ENCODE data around the gene MTUS2. TPM values are rescaled to one million over a fixed set of nuclear protein-coding genes. Genes with fewer than 3 reads are reported as not detected.

Gene MTUS2
- total RNA-seq, 1 experiment from 2014 or later = 0.11 TPM

GRCh38 chr13:28978574-28978973 lies 158.4 kb downstream of the MTUS2 start:
- Histone ChIP-seq H3K27ac (ENCODE audit: low read depth, low read length, poor library complexity, severe bottlenecking) (no peak overlapping the region), H3K9me3 (ENCODE audit: low read depth, low read length, poor library complexity, severe bottlenecking) (no peaks in the 10 kb centered on the region), H3K27me3 (replicated peaks; ENCODE audit: insufficient read depth, low read depth, low read length, poor library complexity) (peaks cover 38% of the 10 kb centered on the region), H3K36me3 (ENCODE audit: insufficient read depth, low read length, poor library complexity, severe bottlenecking) (no peaks in the 10 kb centered on the region), H3K4me1 (ENCODE audit: insufficient read depth, low read length, poor library complexity, severe bottlenecking) (no peaks in the 10 kb centered on the region), H3K4me3 (ENCODE audit: low read depth, low read length, poor library complexity, severe bottlenecking) (no peak overlapping the region)
- POLR2A ChIA-PET (ENCODE audit: low non-redundant PET) = no interaction called here
- intact Hi-C loops (cut with micrococcal nuclease; ENCODE audit: unreplicated experiment) = no loop called here
- TF ChIP-seq CTCF (conservative IDR thresholded peaks at IDR 0.05; ENCODE audit: low read depth, low read length) (no peak), EZH2 (IDR thresholded peaks at IDR 0.05; ENCODE audit: borderline replicate concordance, low read depth, low read length, poor library complexity, severe bottlenecking) (no peak)
- CTCF ChIA-PET = no interaction called here
- no peak for DNase-seq (ENCODE audit: low spot score)
- no TSS peak for BruUV-seq (replicated peaks)

- no peak overlapping the region for H3K27ac ChIP-seq (ENCODE audit: low read depth, low read length, poor library complexity, severe bottlenecking)
- H3K27me3 ChIP-seq (replicated peaks; ENCODE audit: insufficient read depth, low read depth, low read length, poor library complexity) = peaks cover 19% of the 10 kb centered on the region
- no peaks in the 10 kb centered on the region for H3K9me3 ChIP-seq (ENCODE audit: low read depth, low read length, poor library complexity, severe bottlenecking)
- TF ChIP-seq CTCF (conservative IDR thresholded peaks at IDR 0.05; ENCODE audit: low read depth, low read length) (no peak), EZH2 (IDR thresholded peaks at IDR 0.05; ENCODE audit: borderline replicate concordance, low read depth, low read length, poor library complexity, severe bottlenecking) (no peak)
- ChIA-PET POLR2A (ENCODE audit: low non-redundant PET) (no interaction called here), CTCF (interaction anchor here (0.6 kb wide), 1 partner anchor 1666 kb away, joined by 4 read pairs; no protein-coding TSS in a partner anchor)
- no peaks in the 10 kb centered on the region for H3K36me3 ChIP-seq (ENCODE audit: insufficient read depth, low read length, poor library complexity, severe bottlenecking)
- H3K4me1 ChIP-seq (ENCODE audit: insufficient read depth, low read length, poor library complexity, severe bottlenecking) = no peaks in the 10 kb centered on the region
- intact Hi-C loops (cut with micrococcal nuclease; ENCODE audit: unreplicated experiment) = no loop called here
- no TSS peak for BruUV-seq (replicated peaks)
- H3K4me3 ChIP-seq (ENCODE audit: low read depth, low read length, poor library complexity, severe bottlenecking) = no peak overlapping the region
- DNase-seq (ENCODE audit: low spot score) = no peak
Measured at GRCh38 chr13:28981530-28981929, 161.4 kb downstream of the MTUS2 start.

- CTCF ChIA-PET = no interaction called here
- POLR2A ChIA-PET (ENCODE audit: low non-redundant PET) = no interaction called here
- intact Hi-C loops (cut with micrococcal nuclease; ENCODE audit: unreplicated experiment) = no loop called here
- BruUV-seq (replicated peaks) = no TSS peak
- no peak for TF ChIP-seq CTCF (conservative IDR thresholded peaks at IDR 0.05; ENCODE audit: low read depth, low read length)
- no peak for TF ChIP-seq EZH2 (IDR thresholded peaks at IDR 0.05; ENCODE audit: borderline replicate concordance, low read depth, low read length, poor library complexity, severe bottlenecking)
- Histone ChIP-seq H3K27me3 (replicated peaks; ENCODE audit: insufficient read depth, low read depth, low read length, poor library complexity) (peaks cover 5% of the 10 kb centered on the region), H3K36me3 (ENCODE audit: insufficient read depth, low read length, poor library complexity, severe bottlenecking) (no peaks in the 10 kb centered on the region), H3K4me3 (ENCODE audit: low read depth, low read length, poor library complexity, severe bottlenecking) (no peak overlapping the region), H3K9me3 (ENCODE audit: low read depth, low read length, poor library complexity, severe bottlenecking) (no peaks in the 10 kb centered on the region), H3K27ac (ENCODE audit: low read depth, low read length, poor library complexity, severe bottlenecking) (no peak overlapping the region), H3K4me1 (ENCODE audit: insufficient read depth, low read length, poor library complexity, severe bottlenecking) (no peaks in the 10 kb centered on the region)
- no peak for DNase-seq (ENCODE audit: low spot score)
Measured at GRCh38 chr13:28983641-28984040, 163.5 kb downstream of the MTUS2 start.
